HTERT RPE-1 (cell line): Measurements from ENCODE around the gene LUZP1.

Source experiments
- in situ Hi-C: fragments of 300-500 bp; cut with MboI; formaldehyde crosslinking; loops from 4 replicates; pipeline ENCODE4 v1.14.3; 2020; ENCODE audit warnings: low sequenced_read_pairs

The LUZP1 gene

GRCh38 chr1:23118407-23118806 is 50.2 kb downstream of the LUZP1 start:
- in situ Hi-C loops = no loop called here

- in situ Hi-C loops = no loop called here
Measured at GRCh38 chr1:23116921-23117699, 51.5 kb downstream of the LUZP1 start.

- in situ Hi-C loops = no loop called here
Measured at GRCh38 chr1:23116216-23116836, 52.3 kb downstream of the LUZP1 start.

- in situ Hi-C loops = no loop called here
Measured at GRCh38 chr1:23114424-23115079, 54.1 kb downstream of the LUZP1 start.

- in situ Hi-C loops = no loop called here
Measured at GRCh38 chr1:23111600-23112535, 56.8 kb downstream of the LUZP1 start.

GRCh38 chr1:23110391-23110790 is 58.3 kb downstream of the LUZP1 start:
- in situ Hi-C loops = no loop called here

GRCh38 chr1:23108918-23109533 is 59.6 kb downstream of the LUZP1 start:
- in situ Hi-C loops = no loop called here

GRCh38 chr1:23103001-23103889 is 65.4 kb downstream of the LUZP1 start:
- in situ Hi-C loops = no loop called here

GRCh38 chr1:23102289-23102688 is 66.4 kb downstream of the LUZP1 start:
- in situ Hi-C loops = no loop called here

- in situ Hi-C loops = no loop called here
Measured at GRCh38 chr1:23101887-23102286, 66.8 kb downstream of the LUZP1 start.

GRCh38 chr1:23101101-23101827 is 67.4 kb downstream of the LUZP1 start:
- in situ Hi-C loops = no loop called here

- in situ Hi-C loops = no loop called here
Measured at GRCh38 chr1:23100074-23100748, 68.4 kb downstream of the LUZP1 start.

GRCh38 chr1:23099171-23099536 is 69.5 kb downstream of the LUZP1 start:
- in situ Hi-C loops = no loop called here

- in situ Hi-C loops = no loop called here
Measured at GRCh38 chr1:23098463-23099170, 70.0 kb downstream of the LUZP1 start.

GRCh38 chr1:23097316-23097715 is 71.3 kb downstream of the LUZP1 start:
- in situ Hi-C loops = no loop called here

GRCh38 chr1:23092447-23092846 is 76.2 kb downstream of the LUZP1 start:
- in situ Hi-C loops = no loop called here

- in situ Hi-C loops = no loop called here
Measured at GRCh38 chr1:23091545-23091944, 77.1 kb downstream of the LUZP1 start.

GRCh38 chr1:23090056-23090455 is 78.6 kb downstream of the LUZP1 start:
- in situ Hi-C loops = no loop called here
